Psoas muscle (tissue), 8 donors: ENCODE measurements around the gene RFT1. TPM values are rescaled to one million over a fixed set of nuclear protein-coding genes. Genes with fewer than 3 reads are reported as not detected.

Experiments
- ATAC-seq, 4 donors: fragments of 200-7000 bp; cut with Tn5 transposase; one replicate each; pipeline ENCODE4 v1.9.1; 2020; ENCODE audit warnings: moderate library complexity in 3 of 4, mild to moderate bottlenecking in 2 of 4
- DNase-seq, 2 donors: peaks; one replicate each; pipeline ENCODE4 v3.0.0-alpha.2; 2020
- H3K27ac ChIP-seq: fragments of 200-600 bp; one replicate; pipeline ENCODE4 v1.8.0; 2022
- H3K27me3 ChIP-seq, 3 donors: fragments of 200-600 bp in 1 of 3; one replicate each; pipeline versions ENCODE4 v1.6.1 to v1.8.0; 2013 to 2022; ENCODE audit warnings: low read length in 2 of 3, mild to moderate bottlenecking in 2 of 3, moderate library complexity in 1 of 3; ENCODE audit not compliant: insufficient read depth in 3 of 3
- H3K36me3 ChIP-seq, 2 donors: fragments of 200-600 bp in 1 of 2; one replicate each; pipeline versions ENCODE4 v1.6.1 to v1.8.0; 2013 to 2022; ENCODE audit warnings: low read depth in 1 of 2, mild to moderate bottlenecking in 1 of 2, moderate library complexity in 1 of 2; ENCODE audit not compliant: insufficient read depth in 1 of 2
- H3K4me1 ChIP-seq: fragments of 200-600 bp; one replicate; pipeline ENCODE4 v1.8.0; 2022
- H3K4me3 ChIP-seq: fragments of 200-600 bp; one replicate; pipeline ENCODE4 v1.8.0; 2022; ENCODE audit warnings: mild to moderate bottlenecking
- H3K9me3 ChIP-seq: fragments of 200-600 bp; one replicate; pipeline ENCODE4 v1.8.0; 2022
- CTCF ChIP-seq: fragments of 200-600 bp; IDR thresholded peaks from one replicate; pipeline ENCODE4 v1.8.0; 2022; ENCODE audit warnings: antibody characterized with exemption
- WGBS, 3 donors: extraction: QIAGEN DNeasy Blood & Tissue Kit; methylation state at CpG; one replicate each; pipeline versions ENCODE4 v1.1.6 to v1.1.7; 2013; 5-methylcytosine and 5-hydroxymethylcytosine counted together
- intact Hi-C, 2 donors: fragments of 100-400 bp; cut with DNase I; formaldehyde crosslinking; loops; one replicate each; pipeline versions ENCODE4 v1.11.0 to v1.14.2; 2022
- polyA plus RNA-seq, 3 donors: library from polyadenylated mRNA; stranded (reverse); fragments of 200-250 nt; gene quantifications; one replicate each; pipeline ENCODE4 v1.2.3, GENCODE V29; 2013
- total RNA-seq, 4 donors: library from RNA; stranded (reverse); fragmentation: NEBNext Ultra II Directional in 2 of 4; extraction: Animal tissue kit (Norgen Biotek cat#: 25700) in 2 of 4; gene quantifications; one replicate each; pipeline versions ENCODE4 v1.2.1 to v1.2.4, GENCODE V29; 2021 to 2023
- donor health status: healthy with polysubstance abuse.
- donor health status: DM: no; HTN: no; CAD: no; lungs with moderate emphysema.
- donor health status: Bipolar disorder and iron deficiency.
- donor health status: healthy.
- donor health status: DM: yes; HTN: yes; CAD: no.
- donor health status: DM: no; HTN: no; CAD: no.
- donor health status: DM: no; HTN: no; CAD: no.
- donor health status: DM: yes; HTN: yes; CAD: no.

RFT1 gene
- total and polyA plus RNA-seq, 7 donors: 5.4 to 13.2 (median 6.9) TPM

GRCh38 chr3:53155760-53156159 is 25.5 kb upstream of the RFT1 start:
- intact Hi-C loops: loop anchor here in 1 of 2 donors (10.0 kb wide), 1 partner anchor 1511 kb away; no protein-coding TSS in a partner anchor
- H3K4me1 ChIP-seq: peaks cover 28% of the 10 kb centered on the region
- no peaks in the 10 kb centered on the region for H3K9me3 ChIP-seq
- H3K27ac ChIP-seq: no peak overlapping the region
- no peaks in the 10 kb centered on the region for H3K27me3 ChIP-seq
- H3K4me3 ChIP-seq: no peak overlapping the region
- ATAC-seq (no peak), DNase-seq (no peak)
- no peaks in the 10 kb centered on the region for H3K36me3 ChIP-seq
- 43 to 56% (median 46%) methylated on average over 6 of the region's 6 CpGs for WGBS, 3 donors
- TF ChIP-seq CTCF: no peak

GRCh38 chr3:53154881-53155285 is 24.6 kb upstream of the RFT1 start:
- intact Hi-C loops: loop anchor here in 1 of 2 donors (10.0 kb wide), 1 partner anchor 1510 kb away; no protein-coding TSS in a partner anchor
- no peak for DNase-seq
- WGBS, 3 donors: 55 to 66% (median 59%) methylated on average over 4 of the region's 4 CpGs
- no peaks in the 10 kb centered on the region for H3K9me3 ChIP-seq
- H3K36me3 ChIP-seq: no peaks in the 10 kb centered on the region
- peaks cover 25% of the 10 kb centered on the region for H3K4me1 ChIP-seq
- no peak for TF ChIP-seq CTCF
- ATAC-seq: peak in 1 of 4 donors; percentile 37
- no peaks in the 10 kb centered on the region for H3K27me3 ChIP-seq
- no peak overlapping the region for H3K27ac ChIP-seq
- H3K4me3 ChIP-seq: no peak overlapping the region

- Histone ChIP-seq H3K36me3 (no peaks in the 10 kb centered on the region), H3K4me3 (no peak overlapping the region), H3K9me3 (no peaks in the 10 kb centered on the region), H3K27ac (no peak overlapping the region), H3K4me1 (peaks cover 20% of the 10 kb centered on the region), H3K27me3 (no peaks in the 10 kb centered on the region)
- WGBS, 3 donors: 60 to 78% (median 74%) methylated on average over 5 to 6 of the region's 6 CpGs
- TF ChIP-seq CTCF: no peak
- no peak for DNase-seq
- no peak for ATAC-seq
- intact Hi-C loops: loop anchor here in 1 of 2 donors (10.0 kb wide), 1 partner anchor 1509 kb away; no protein-coding TSS in a partner anchor
Measured at GRCh38 chr3:53153980-53154379, 23.7 kb upstream of the RFT1 start.

- no peak for TF ChIP-seq CTCF
- intact Hi-C loops: loop anchor here in 1 of 2 donors (10.0 kb wide), 1 partner anchor 1509 kb away; no protein-coding TSS in a partner anchor
- no peak overlapping the region for H3K4me3 ChIP-seq
- DNase-seq (no peak), ATAC-seq (peak in 3 of 4 donors; percentile 49 to 67 (median 52))
- H3K9me3 ChIP-seq: no peaks in the 10 kb centered on the region
- H3K27ac ChIP-seq: no peak overlapping the region
- H3K36me3 ChIP-seq: no peaks in the 10 kb centered on the region
- WGBS, 3 donors: 42 to 56% (median 44%) methylated on average over 3 of the region's 3 CpGs
- H3K4me1 ChIP-seq: peaks cover 19% of the 10 kb centered on the region
- H3K27me3 ChIP-seq: no peaks in the 10 kb centered on the region
Measured at GRCh38 chr3:53153264-53153823, 23.1 kb upstream of the RFT1 start.
